A549 treated with Mapracorat at 1 μM for 4 hours (cell line): ENCODE data around the gene ZDHHC12. TPM values are rescaled to one million over a fixed set of nuclear protein-coding genes. Genes with fewer than 3 reads are reported as not detected.

Experiments used
- total RNA-seq: library from RNA; stranded (reverse); fragments of 200-300 nt; extraction: Qiagen RNA extraction; gene quantifications from 5 replicates; pipeline ENCODE4 v1.2.3, GENCODE V29; 2022

ZDHHC12 gene, protein sequence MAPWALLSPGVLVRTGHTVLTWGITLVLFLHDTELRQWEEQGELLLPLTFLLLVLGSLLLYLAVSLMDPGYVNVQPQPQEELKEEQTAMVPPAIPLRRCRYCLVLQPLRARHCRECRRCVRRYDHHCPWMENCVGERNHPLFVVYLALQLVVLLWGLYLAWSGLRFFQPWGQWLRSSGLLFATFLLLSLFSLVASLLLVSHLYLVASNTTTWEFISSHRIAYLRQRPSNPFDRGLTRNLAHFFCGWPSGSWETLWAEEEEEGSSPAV
- total RNA-seq, result 60.7 to 93.3 TPM (median 90.8 TPM) in 5 replicates

DNA sequence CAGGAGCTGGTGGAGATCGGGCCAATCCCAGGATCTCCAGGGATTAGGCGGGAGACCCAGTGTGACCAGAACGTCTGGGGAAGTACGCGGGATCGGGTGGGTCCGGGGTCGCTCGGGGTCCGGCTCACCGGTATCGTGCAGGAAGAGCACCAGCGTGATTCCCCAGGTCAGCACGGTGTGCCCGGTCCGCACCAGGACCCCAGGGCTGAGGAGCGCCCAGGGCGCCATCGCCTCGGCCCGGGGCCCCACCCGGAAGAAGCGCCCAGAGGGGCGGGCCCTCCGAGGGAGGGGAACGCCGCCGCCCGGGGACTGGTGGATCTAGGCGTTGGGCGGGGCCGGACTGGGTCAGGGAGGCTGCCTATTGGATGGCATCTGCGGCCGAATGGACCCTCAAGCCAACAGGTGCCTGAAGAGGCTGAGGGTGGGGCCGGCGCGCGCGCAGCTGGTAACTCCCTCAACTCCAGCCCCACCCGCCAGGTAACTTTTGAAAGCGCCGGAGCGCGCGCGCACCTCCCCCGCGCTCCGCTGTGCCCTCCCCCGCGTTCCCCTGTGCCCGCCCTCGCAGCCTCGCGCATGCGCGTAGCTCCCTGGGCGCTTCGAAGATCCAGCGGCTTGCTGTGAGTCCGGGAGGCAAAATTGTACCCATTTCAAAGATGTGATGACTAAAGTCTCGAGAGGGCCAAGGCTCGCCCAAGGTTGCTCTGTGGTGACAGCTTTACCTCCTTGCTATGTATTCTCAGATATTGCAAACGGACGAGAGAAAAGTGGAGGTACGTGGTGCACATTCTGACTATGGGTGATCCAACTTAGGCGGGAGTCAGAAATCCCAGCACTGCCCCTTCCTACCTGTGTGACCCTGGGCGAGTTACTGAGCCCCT is at the start of gene ZDHHC12:
Gene ZDHHC12 (minus strand): TSS at position 262 of the 878 bp plus-strand sequence. CDS start 34 bp downstream, at position 228.

DNA sequence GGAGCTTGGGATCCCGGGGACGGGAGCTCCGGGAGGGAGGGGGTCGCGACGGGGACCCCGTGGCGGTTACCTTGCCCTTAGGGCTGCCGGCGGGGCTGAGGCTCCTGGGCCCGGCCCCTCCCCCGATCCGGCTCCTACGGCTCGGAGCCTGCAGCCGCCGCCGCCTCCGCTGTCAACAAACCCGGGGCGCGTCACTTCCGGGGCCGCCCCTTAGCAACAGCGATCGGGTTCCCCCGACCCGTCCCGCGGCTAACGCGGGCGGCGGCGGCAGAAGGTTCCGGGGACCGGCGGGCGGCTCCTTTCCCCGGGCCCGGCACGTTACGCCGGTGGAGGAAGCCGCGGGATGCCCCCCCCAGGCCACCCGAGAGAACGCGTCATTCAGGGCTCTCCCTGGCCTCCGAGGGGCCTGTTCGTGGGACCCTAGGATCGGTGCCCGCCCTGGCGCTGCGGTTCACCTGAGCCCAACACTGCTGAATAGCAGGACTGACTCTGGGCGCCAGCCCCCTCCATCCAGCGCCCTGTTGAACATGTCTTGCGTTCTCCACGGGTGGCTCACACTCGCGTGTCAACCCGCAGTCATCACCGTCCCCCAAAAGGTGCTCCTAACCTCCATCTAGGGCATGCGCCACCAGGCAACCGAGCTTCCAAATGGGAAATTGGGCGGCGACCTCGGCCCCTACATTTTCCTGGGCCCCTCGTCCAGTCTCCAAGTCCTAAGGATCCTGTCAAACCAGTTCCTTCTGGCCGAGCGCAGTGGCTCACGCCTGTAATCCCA is 48.0 kb upstream of the ZDHHC12 start, which contains the start of gene ZER1:
Gene ZER1 (minus strand): TSS at position 183 of the 775 bp plus-strand sequence. CDS start 16,362 bp downstream, outside the sequence.

DNA sequence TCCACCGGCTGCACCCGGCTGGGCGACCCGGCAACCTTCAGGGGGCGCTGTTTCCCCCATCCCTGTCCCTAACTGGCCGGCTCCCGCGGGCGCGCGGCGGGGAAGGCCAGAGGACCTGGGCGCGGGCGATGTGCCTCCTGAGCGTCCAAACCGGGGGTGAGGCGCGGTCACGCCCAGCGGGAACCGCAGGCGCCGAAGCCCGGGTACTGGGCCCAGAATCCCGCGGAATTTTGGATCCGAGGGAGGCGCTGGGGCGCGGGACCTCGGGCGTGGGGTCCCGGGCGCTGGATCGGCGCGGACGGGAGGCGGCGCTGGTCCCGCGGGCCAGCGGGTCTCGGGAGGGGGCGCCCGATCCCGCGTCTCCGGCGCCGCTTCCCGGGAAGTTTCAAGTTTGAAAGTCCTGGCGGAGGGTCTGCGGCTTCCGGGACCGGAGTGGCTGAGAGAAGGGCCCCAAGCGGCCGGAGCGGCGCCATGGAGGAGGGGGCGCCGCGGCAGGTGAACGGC is 21.4 kb downstream of the ZDHHC12 start, which contains the start of gene PKN3:
Gene PKN3 (plus strand): TSS at position 59 of the 504 bp plus-strand sequence. CDS start 413 bp downstream, at position 472.

DNA sequence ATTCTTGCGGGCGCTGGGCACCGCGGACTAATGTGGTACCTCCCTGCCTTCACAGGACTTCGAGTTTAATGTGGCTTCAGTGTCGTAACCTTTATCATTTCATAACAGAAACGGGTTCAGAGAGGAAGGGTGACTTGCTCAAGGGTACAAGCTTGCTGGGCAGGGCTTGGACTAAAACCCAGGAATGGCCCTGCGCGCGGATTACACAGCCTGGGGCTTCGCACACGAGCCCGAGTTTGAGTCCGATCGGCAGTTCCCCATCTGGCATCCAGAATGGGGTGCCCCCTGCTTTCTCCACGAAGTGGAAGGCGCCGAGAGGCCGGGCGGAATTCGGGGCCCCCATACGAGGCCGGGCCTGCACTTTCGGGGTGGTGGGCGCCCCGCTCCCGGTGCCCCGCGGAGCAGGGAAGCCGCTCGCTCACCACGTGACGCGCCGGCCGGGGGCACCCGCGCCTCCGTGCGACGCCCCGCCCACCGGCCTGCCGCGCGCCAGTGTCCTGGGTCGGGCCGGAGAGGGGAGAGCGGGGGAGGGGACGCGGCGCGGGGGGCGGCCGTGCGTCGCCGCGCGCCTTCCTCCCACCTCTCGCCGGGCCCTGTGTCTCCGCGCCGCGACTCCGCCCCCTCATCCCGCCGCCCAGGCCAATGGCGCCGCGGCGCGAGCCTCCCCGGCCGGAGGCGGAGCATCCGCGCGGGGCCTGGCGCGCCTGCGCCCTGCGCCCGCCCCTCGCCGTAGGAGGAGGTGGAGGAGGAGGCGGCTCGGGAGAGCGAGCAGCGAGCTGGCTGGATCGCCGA is 35.2 kb downstream of the ZDHHC12 start, which contains the start of gene SET:
Gene SET (plus strand): TSS at position 722 of the 792 bp plus-strand sequence. CDS start 361 bp downstream, outside the sequence.

Other genes starting within 250 kb of the ZDHHC12 start
- 26.5 to 30.1 TPM (median 29.1 TPM) in 5 replicates for gene GLE1, start 219.4 kb downstream of the ZDHHC12 start, total RNA-seq
- gene SPTAN1, start 171.5 kb downstream of the ZDHHC12 start, total RNA-seq, result 134 to 158 TPM (median 150 TPM) in 5 replicates
- 97.2 to 146 TPM (median 137 TPM) in 5 replicates for gene DYNC2I2, start 67.3 kb downstream of the ZDHHC12 start, total RNA-seq
- 387 to 482 TPM (median 413 TPM) in 5 replicates for gene SET, start 34.9 kb downstream of the ZDHHC12 start, total RNA-seq
- gene PKN3, start 21.6 kb downstream of the ZDHHC12 start, total RNA-seq, result 12.2 to 17.5 TPM (median 17.0 TPM) in 5 replicates
- gene ZER1, start 47.8 kb upstream of the ZDHHC12 start, total RNA-seq, result 12.6 to 16.9 TPM (median 15.4 TPM) in 5 replicates
- 19.9 to 20.9 TPM (median 20.6 TPM) in 5 replicates for gene TBC1D13, start 63.1 kb upstream of the ZDHHC12 start, total RNA-seq
- gene ENDOG, start 94.4 kb upstream of the ZDHHC12 start, total RNA-seq, result 15.5 to 33.2 TPM (median 32.3 TPM) in 5 replicates
- 19.4 to 50.5 TPM (median 41.9 TPM) in 5 replicates for gene SPOUT1, start 105.7 kb upstream of the ZDHHC12 start, total RNA-seq
- 9.9 to 14.3 TPM (median 10.9 TPM) in 5 replicates for gene KYAT1, start 157.8 kb upstream of the ZDHHC12 start, total RNA-seq
- gene LRRC8A, start 158.0 kb upstream of the ZDHHC12 start, total RNA-seq, result 79.5 to 107 TPM (median 98.7 TPM) in 5 replicates
- gene PHYHD1, start 196.9 kb upstream of the ZDHHC12 start, total RNA-seq, result 0.19 to 0.28 TPM (median 0.23 TPM) in 3 of 5 replicates, not detected in the others
- gene DOLK, start 223.5 kb upstream of the ZDHHC12 start, total RNA-seq, result 32.4 to 39.8 TPM (median 37.3 TPM) in 5 replicates
- gene NUP188, start 223.6 kb upstream of the ZDHHC12 start, total RNA-seq, result 32.9 to 42.5 TPM (median 39.5 TPM) in 5 replicates